Measurements from ENCODE around the gene FDCSP. TPM values are rescaled to one million over a fixed set of nuclear protein-coding genes. Genes with fewer than 3 reads are reported as not detected.

The FDCSP gene
- total and polyA plus RNA-seq, 2 experiments from 2014 or later, result not detected

DNA sequence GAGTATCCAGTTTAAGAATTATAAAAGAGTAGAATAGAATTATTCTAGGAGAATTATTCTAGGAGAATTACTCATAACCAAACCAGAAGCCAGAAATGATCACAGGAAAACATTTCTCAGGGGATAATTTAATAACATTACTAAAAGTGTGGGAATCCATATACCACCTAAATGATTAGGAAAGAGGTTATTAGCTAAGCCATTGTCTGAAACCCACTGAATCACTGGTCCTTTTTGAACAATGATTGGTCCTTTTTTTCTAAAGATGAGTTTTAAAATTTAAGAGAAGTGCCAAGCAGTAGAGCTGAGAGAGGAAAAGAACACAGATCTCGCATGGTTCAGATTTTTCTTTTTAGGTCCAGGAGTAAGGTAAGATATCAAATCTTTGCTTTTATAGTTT is 30.5 kb upstream of the FDCSP start, which contains the start of gene ODAM (continued):
- no peak for TF ChIP-seq REST (IDR thresholded peaks at IDR 0.05; ENCODE audit: unreplicated experiment)
- no peak for TF ChIP-seq NANOG (IDR thresholded peaks at IDR 0.05; ENCODE audit: borderline replicate concordance)
- TF ChIP-seq, protein P1, sequence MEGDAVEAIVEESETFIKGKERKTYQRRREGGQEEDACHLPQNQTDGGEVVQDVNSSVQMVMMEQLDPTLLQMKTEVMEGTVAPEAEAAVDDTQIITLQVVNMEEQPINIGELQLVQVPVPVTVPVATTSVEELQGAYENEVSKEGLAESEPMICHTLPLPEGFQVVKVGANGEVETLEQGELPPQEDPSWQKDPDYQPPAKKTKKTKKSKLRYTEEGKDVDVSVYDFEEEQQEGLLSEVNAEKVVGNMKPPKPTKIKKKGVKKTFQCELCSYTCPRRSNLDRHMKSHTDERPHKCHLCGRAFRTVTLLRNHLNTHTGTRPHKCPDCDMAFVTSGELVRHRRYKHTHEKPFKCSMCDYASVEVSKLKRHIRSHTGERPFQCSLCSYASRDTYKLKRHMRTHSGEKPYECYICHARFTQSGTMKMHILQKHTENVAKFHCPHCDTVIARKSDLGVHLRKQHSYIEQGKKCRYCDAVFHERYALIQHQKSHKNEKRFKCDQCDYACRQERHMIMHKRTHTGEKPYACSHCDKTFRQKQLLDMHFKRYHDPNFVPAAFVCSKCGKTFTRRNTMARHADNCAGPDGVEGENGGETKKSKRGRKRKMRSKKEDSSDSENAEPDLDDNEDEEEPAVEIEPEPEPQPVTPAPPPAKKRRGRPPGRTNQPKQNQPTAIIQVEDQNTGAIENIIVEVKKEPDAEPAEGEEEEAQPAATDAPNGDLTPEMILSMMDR (conservative IDR thresholded peaks at IDR 0.05; ENCODE audit: low read depth in 2 of 2), result no peak
- no peak for TF ChIP-seq EZH2 (IDR thresholded peaks at IDR 0.05; ENCODE audit: low read depth, unreplicated experiment)
- TF ChIP-seq ZNF331 (CRISPR knock-in tag; IDR thresholded peaks at IDR 0.05; ENCODE audit: low read depth), result no peak
- TF ChIP-seq ZNF114 (CRISPR knock-in tag; IDR thresholded peaks at IDR 0.05), result no peak
- TF ChIP-seq CREB1 (CRISPR knock-in tag; IDR thresholded peaks at IDR 0.05; ENCODE audit: low read depth), result no peak

GRCh38 chr4:70196857-70197256 is 29.1 kb upstream of the FDCSP start:
- H3K9me3 Mint-ChIP-seq, result no peaks in the 10 kb centered on the region
- H4K20me1 ChIP-seq (replicated peaks; ENCODE audit: insufficient read depth), result no peaks in the 10 kb centered on the region
- no peaks in the 10 kb centered on the region for H3K9me2 ChIP-seq (ENCODE audit: insufficient read depth)
- no peaks in the 10 kb centered on the region for H3K4me1 ChIP-seq (ENCODE audit: insufficient read depth)
- no peak for DNase-seq (ENCODE audit: low spot score)
- no peaks in the 10 kb centered on the region for H3K36me3 Mint-ChIP-seq (ENCODE audit: low read depth)
- H3K4me3 ChIP-seq, result no peak overlapping the region
- no peaks in the 10 kb centered on the region for H3K79me2 ChIP-seq (replicated peaks; ENCODE audit: insufficient read depth)
- no peak overlapping the region for H2AFZ ChIP-seq
- no peaks in the 10 kb centered on the region for H3F3A ChIP-seq (replicated peaks; ENCODE audit: low read depth)
- H3K27me3 ChIP-seq (ENCODE audit: insufficient read depth), result no peaks in the 10 kb centered on the region
- H3K4me2 ChIP-seq, result no peak overlapping the region
- no peak for ATAC-seq
- no peak overlapping the region for H3K27ac Mint-ChIP-seq
- no peak overlapping the region for H3K4me3 Mint-ChIP-seq
- no peaks in the 10 kb centered on the region for H3K27me3 Mint-ChIP-seq (ENCODE audit: insufficient read depth, low read depth, poor library complexity)
- peaks cover 10% of the 10 kb centered on the region; the same call in 2 of the 3 replicates for H3K4me1 Mint-ChIP-seq
- no peaks in the 10 kb centered on the region for H3K36me3 ChIP-seq (ENCODE audit: insufficient read depth)
- H3K27ac ChIP-seq (ENCODE audit: low read depth), result no peak overlapping the region
- TF ChIP-seq REST (IDR thresholded peaks at IDR 0.05; ENCODE audit: unreplicated experiment) (no peak), CREB1 (CRISPR knock-in tag; IDR thresholded peaks at IDR 0.05; ENCODE audit: low read depth) (no peak), STAT1 (IDR thresholded peaks at IDR 0.05; ENCODE audit: unreplicated experiment) (no peak), EZH2 (IDR thresholded peaks at IDR 0.05; ENCODE audit: low read depth, unreplicated experiment) (no peak)
- TF ChIP-seq, protein P2, sequence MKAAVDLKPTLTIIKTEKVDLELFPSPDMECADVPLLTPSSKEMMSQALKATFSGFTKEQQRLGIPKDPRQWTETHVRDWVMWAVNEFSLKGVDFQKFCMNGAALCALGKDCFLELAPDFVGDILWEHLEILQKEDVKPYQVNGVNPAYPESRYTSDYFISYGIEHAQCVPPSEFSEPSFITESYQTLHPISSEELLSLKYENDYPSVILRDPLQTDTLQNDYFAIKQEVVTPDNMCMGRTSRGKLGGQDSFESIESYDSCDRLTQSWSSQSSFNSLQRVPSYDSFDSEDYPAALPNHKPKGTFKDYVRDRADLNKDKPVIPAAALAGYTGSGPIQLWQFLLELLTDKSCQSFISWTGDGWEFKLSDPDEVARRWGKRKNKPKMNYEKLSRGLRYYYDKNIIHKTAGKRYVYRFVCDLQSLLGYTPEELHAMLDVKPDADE (IDR thresholded peaks at IDR 0.05), result no peak
